Endodermal cell (in vitro differentiated cells): ENCODE measurements around the gene RABGGTA. TPM values are rescaled to one million over a fixed set of nuclear protein-coding genes. Genes with fewer than 3 reads are reported as not detected.
A peak's percentile ranks its signal among the peaks of the same experiment; 100 is the strongest.

ENCODE experiments used
- DNase-seq: peaks from one replicate; pipeline ENCODE4 v3.0.0-alpha.2; 2017
- H3K27ac ChIP-seq: 2 replicates; pipeline ENCODE4 v1.5.1; 2013; ENCODE audit warnings: mild to moderate bottlenecking, low read depth, low read length, moderate library complexity
- H3K27me3 ChIP-seq: 2 replicates; pipeline ENCODE4 v1.6.1; 2013; ENCODE audit warnings: mild to moderate bottlenecking, low read length, moderate library complexity; ENCODE audit not compliant: insufficient read depth, control insufficient read depth, poor library complexity, severe bottlenecking
- H3K36me3 ChIP-seq: 2 replicates; pipeline ENCODE4 v1.7.0; 2013; ENCODE audit warnings: mild to moderate bottlenecking, low read length, moderate library complexity; ENCODE audit not compliant: control insufficient read depth, insufficient read depth
- H3K4me1 ChIP-seq: one replicate; pipeline ENCODE4 v1.7.0; 2013; ENCODE audit warnings: low read length; ENCODE audit not compliant: control insufficient read depth, insufficient read depth
- H3K4me3 ChIP-seq: 2 replicates; pipeline ENCODE4 v1.5.1; 2013; ENCODE audit warnings: mild to moderate bottlenecking, low read length, moderate library complexity
- H3K9ac ChIP-seq: 2 replicates; pipeline ENCODE4 v1.6.1; 2013; ENCODE audit warnings: mild to moderate bottlenecking, low read length, moderate library complexity; ENCODE audit not compliant: poor library complexity, severe bottlenecking; ENCODE audit errors: extremely low read depth
- H3K9me3 ChIP-seq: 2 replicates; pipeline ENCODE4 v1.6.1; 2013; ENCODE audit warnings: mild to moderate bottlenecking, low read length, moderate library complexity; ENCODE audit not compliant: control insufficient read depth
- H3K27ac Mint-ChIP-seq: 2 replicates; pipeline ENCODE4 v1.8.0; 2020; ENCODE audit warnings: mixed read lengths
- H3K27me3 Mint-ChIP-seq: 2 replicates; pipeline ENCODE4 v1.8.0; 2021; ENCODE audit warnings: mild to moderate bottlenecking, mixed read lengths; ENCODE audit not compliant: insufficient read depth
- H3K36me3 Mint-ChIP-seq: 2 replicates; pipeline ENCODE4 v1.8.0; 2020; ENCODE audit warnings: low read depth, mixed read lengths
- H3K4me1 Mint-ChIP-seq: 2 replicates; pipeline ENCODE4 v1.8.0; 2020; ENCODE audit warnings: mixed read lengths
- H3K4me3 Mint-ChIP-seq: 2 replicates; pipeline ENCODE4 v1.8.0; 2020; ENCODE audit warnings: mild to moderate bottlenecking, moderate library complexity, mixed read lengths
- H3K9me3 Mint-ChIP-seq: 2 replicates; pipeline ENCODE4 v1.8.0; 2020; ENCODE audit warnings: mild to moderate bottlenecking, mixed read lengths
- WGBS, 2 experiments: methylation state at CpG; one replicate each; pipeline versions ENCODE4 v1.1.5 to v1.1.7; 2013; ENCODE audit warnings: missing lambda C conversion rate in 2 of 2, mixed read lengths in 1 of 2; ENCODE audit not compliant: insufficient coverage in 1 of 2, insufficient read length in 1 of 2; 5-methylcytosine and 5-hydroxymethylcytosine counted together
- total RNA-seq, 2 donors: library from RNA; stranded (reverse); fragmentation: NEBNext Ultra II Directional in 1 of 2; extraction: Animal tissue kit (Norgen Biotek cat#: 25700) in 1 of 2; gene quantifications; 2 replicates in 1 of 2; 3 replicates in 1 of 2; pipeline ENCODE4 v1.2.1, GENCODE V29; 2021
- TF ChIP-seq, protein P1 (sequence below): fragments of 200-600 bp; sonication (generic); conservative IDR thresholded peaks from 2 replicates; pipeline ENCODE4 v1.5.0; 2021; ENCODE audit warnings: antibody characterized with exemption, mild to moderate bottlenecking

The RABGGTA gene
- total RNA-seq, 2 donors from 2014 or later: 20.2 to 20.5 TPM

DNA sequence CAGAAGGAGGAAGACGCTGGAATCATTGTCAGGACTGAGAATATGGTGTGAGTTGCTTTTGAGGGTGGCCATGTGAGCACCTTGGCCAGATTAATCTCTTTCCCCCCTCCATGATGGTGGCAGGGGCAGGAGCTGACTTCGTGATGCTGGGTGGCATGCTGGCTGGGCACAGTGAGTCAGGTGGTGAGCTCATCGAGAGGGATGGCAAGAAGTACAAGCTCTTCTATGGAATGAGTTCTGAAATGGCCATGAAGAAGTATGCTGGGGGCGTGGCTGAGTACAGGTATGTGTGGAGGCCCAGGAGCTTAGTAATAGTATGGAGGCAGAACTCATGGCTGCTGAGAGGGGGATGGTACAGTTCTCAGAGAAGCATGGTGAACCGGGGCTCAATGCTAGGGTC, 33.3 kb downstream of the RABGGTA start:
- H3K9me3 ChIP-seq: no peaks in the 10 kb centered on the region
- 86 to 100% methylated on average over 2 to 5 of the region's 5 CpGs for WGBS, 2 experiments
- H3K9me3 Mint-ChIP-seq: no peaks in the 10 kb centered on the region
- TF ChIP-seq, protein P1, sequence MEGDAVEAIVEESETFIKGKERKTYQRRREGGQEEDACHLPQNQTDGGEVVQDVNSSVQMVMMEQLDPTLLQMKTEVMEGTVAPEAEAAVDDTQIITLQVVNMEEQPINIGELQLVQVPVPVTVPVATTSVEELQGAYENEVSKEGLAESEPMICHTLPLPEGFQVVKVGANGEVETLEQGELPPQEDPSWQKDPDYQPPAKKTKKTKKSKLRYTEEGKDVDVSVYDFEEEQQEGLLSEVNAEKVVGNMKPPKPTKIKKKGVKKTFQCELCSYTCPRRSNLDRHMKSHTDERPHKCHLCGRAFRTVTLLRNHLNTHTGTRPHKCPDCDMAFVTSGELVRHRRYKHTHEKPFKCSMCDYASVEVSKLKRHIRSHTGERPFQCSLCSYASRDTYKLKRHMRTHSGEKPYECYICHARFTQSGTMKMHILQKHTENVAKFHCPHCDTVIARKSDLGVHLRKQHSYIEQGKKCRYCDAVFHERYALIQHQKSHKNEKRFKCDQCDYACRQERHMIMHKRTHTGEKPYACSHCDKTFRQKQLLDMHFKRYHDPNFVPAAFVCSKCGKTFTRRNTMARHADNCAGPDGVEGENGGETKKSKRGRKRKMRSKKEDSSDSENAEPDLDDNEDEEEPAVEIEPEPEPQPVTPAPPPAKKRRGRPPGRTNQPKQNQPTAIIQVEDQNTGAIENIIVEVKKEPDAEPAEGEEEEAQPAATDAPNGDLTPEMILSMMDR: no peak
- no peak overlapping the region for H3K27ac ChIP-seq
- peaks cover 7% of the 10 kb centered on the region for H3K4me1 ChIP-seq
- no peak overlapping the region for H3K4me3 ChIP-seq
- no peaks in the 10 kb centered on the region for H3K27me3 Mint-ChIP-seq
- peaks cover 7% of the 10 kb centered on the region for H3K4me1 Mint-ChIP-seq
- DNase-seq: peak; percentile 18
- H3K9ac ChIP-seq: no peak overlapping the region
- no peak overlapping the region for H3K4me3 Mint-ChIP-seq
- H3K27me3 ChIP-seq: no peaks in the 10 kb centered on the region
- H3K36me3 ChIP-seq: peaks cover 59% of the 10 kb centered on the region
- H3K27ac Mint-ChIP-seq: no peak overlapping the region
- peaks cover 53% of the 10 kb centered on the region for H3K36me3 Mint-ChIP-seq

DNA sequence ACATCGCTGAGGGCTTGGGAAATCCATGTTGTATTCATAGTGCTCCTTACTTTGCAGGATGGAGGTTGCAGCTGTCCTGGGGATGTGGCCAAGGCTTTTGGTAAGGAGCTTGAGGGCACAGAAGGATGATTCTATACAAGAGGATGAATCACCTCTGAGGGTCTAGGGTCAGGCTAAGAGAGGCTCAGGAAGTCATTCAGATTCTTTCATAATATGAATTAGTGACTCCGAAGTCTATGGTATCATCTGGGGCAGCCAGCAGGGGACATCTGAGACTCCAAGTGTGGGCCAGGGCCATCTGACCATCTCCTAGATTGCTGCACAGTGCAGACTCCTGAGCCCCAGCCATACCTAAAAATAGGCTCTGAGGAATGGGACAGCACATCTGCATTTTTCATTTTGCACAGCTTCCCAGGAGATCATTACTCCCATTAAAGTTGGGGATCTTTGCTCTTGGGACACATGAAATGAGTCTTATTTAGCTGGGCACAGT, 33.9 kb downstream of the RABGGTA start:
- H3K27ac Mint-ChIP-seq: no peak overlapping the region
- Histone ChIP-seq H3K4me1 (peaks cover 8% of the 10 kb centered on the region), H3K27me3 (no peaks in the 10 kb centered on the region), H3K36me3 (peaks cover 59% of the 10 kb centered on the region), H3K4me3 (no peak overlapping the region), H3K27ac (no peak overlapping the region), H3K9ac (no peak overlapping the region), H3K9me3 (no peaks in the 10 kb centered on the region)
- WGBS, 2 experiments: 97 to 100% methylated on average over 2 of the region's 2 CpGs
- H3K4me3 Mint-ChIP-seq: no peak overlapping the region
- no peaks in the 10 kb centered on the region for H3K9me3 Mint-ChIP-seq
- peak; percentile 13 for DNase-seq
- H3K36me3 Mint-ChIP-seq: peaks cover 53% of the 10 kb centered on the region
- H3K4me1 Mint-ChIP-seq: peaks cover 11% of the 10 kb centered on the region
- TF ChIP-seq, protein P1: no peak
- no peaks in the 10 kb centered on the region for H3K27me3 Mint-ChIP-seq

DNA sequence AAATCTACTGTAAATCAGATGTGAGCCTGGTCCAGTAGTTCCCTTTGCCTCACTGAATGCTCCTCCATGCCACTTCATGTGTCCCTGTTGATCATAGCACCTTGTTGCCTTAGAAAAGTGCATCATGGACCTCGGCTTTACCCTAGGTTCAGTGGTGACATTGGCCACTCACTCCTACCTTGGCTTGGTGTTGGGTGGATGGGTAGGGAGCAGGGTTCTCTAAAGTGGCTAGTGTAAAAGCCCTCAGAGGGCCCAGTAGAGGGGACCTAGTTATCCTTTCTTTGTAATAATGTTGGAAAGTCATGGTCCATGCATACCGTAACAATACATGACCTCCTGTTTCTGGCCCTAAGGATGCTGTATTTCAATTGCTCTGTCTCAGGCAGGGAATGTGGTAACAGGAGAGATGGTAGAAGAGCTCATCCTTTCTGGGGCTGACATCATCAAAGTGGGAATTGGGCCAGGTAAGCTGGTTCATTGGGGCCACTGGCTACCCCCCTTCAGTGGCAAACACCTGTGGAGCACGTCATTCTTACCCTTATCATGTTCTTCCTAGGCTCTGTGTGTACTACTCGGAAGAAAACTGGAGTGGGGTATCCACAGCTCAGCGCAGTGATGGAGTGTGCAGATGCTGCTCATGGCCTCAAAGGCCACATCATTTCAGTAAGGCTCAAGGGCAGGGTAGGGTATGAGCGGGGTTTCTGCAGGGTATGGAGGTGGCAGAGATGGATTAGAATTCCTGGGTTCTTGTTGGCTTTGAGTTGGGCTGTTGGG, 34.5 kb downstream of the RABGGTA start:
- Mint-ChIP-seq H3K36me3 (peaks cover 53% of the 10 kb centered on the region), H3K9me3 (no peaks in the 10 kb centered on the region), H3K4me1 (peaks cover 11% of the 10 kb centered on the region), H3K4me3 (no peak overlapping the region), H3K27me3 (no peaks in the 10 kb centered on the region), H3K27ac (no peak overlapping the region)
- Histone ChIP-seq H3K27me3 (no peaks in the 10 kb centered on the region), H3K36me3 (peaks cover 59% of the 10 kb centered on the region), H3K27ac (no peak overlapping the region), H3K4me1 (peaks cover 8% of the 10 kb centered on the region), H3K9me3 (no peaks in the 10 kb centered on the region), H3K9ac (no peak overlapping the region), H3K4me3 (no peak overlapping the region)
- WGBS, 2 experiments: 92 to 97% methylated on average over 5 to 6 of the region's 6 CpGs
- DNase-seq: peak; percentile 19
- TF ChIP-seq, protein P1: no peak
